ENCODE data around the gene UBL7. TPM values are rescaled to one million over a fixed set of nuclear protein-coding genes. Genes with fewer than 3 reads are reported as not detected.
A peak's percentile ranks its signal among the peaks of the same experiment; 100 is the strongest.

UBL7 gene
- total RNA-seq, 4 donors from 2014 or later: 4.0 to 157 (median 42.3) TPM

DNA sequence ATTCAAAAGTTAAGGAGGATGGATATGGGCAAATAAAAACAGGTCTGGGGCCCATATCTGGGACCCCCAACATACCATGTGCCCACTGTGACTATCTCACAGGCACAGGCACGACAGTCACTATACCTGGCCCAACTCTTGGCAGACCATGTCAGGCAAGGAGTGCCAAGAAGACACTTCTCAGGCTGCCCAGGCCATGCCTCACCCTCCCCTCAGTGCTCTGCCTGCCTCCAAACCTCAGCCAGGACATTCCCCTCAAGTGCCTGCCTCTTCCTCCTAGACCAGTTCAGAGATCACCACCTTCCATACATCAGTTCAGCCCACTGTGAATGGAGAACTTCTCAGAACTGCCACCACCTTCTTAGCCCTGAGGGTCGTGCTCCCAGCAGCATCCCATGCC is 22.8 kb downstream of the UBL7 start:
- intact Hi-C loops (cut with DNase I; ENCODE audit: low total_unique reads) (loop anchor here (5.0 kb wide), 1 partner anchor 51 kb away; no protein-coding TSS in a partner anchor), in situ Hi-C loops (cut with MboI; ENCODE audit: low pct_ligation_motif_present in 1 of 4, low pct_unique_long_range_greater_than_20kb in 1 of 4, low sequenced_read_pairs in 3 of 4) (loop anchor here in 3 of 4 donors (5.0 kb wide), 2 partner anchors 51 to 56 kb away; no protein-coding TSS in a partner anchor)
- TF ChIP-seq EP300 (IDR thresholded peaks at IDR 0.05; ENCODE audit: low read depth) (no peak), POLR2AphosphoS5 (IDR thresholded peaks at IDR 0.05) (no peak), POLR2A (IDR thresholded peaks at IDR 0.05) (no peak)
- TF ChIP-seq, protein P1, sequence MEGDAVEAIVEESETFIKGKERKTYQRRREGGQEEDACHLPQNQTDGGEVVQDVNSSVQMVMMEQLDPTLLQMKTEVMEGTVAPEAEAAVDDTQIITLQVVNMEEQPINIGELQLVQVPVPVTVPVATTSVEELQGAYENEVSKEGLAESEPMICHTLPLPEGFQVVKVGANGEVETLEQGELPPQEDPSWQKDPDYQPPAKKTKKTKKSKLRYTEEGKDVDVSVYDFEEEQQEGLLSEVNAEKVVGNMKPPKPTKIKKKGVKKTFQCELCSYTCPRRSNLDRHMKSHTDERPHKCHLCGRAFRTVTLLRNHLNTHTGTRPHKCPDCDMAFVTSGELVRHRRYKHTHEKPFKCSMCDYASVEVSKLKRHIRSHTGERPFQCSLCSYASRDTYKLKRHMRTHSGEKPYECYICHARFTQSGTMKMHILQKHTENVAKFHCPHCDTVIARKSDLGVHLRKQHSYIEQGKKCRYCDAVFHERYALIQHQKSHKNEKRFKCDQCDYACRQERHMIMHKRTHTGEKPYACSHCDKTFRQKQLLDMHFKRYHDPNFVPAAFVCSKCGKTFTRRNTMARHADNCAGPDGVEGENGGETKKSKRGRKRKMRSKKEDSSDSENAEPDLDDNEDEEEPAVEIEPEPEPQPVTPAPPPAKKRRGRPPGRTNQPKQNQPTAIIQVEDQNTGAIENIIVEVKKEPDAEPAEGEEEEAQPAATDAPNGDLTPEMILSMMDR (IDR thresholded peaks at IDR 0.05): no peak
- Histone ChIP-seq H3K9me3 (no peaks in the 10 kb centered on the region), H3K4me1 (peaks cover 0 to 8% (median 5%) of the 10 kb centered on the region in 4 donors), H3K4me3 (no peak overlapping the region), H3K27ac (no peak overlapping the region), H3K27me3 (peaks cover 10% of the 10 kb centered on the region), H3K36me3 (no peaks in the 10 kb centered on the region)
- no peak for DNase-seq
- WGBS, 2 donors (ENCODE audit: low coverage in 1 of 2): 50% methylated on average over 2 of the region's 2 CpGs; no CpG with 5 or more reads in 1 of the 2 donors

DNA sequence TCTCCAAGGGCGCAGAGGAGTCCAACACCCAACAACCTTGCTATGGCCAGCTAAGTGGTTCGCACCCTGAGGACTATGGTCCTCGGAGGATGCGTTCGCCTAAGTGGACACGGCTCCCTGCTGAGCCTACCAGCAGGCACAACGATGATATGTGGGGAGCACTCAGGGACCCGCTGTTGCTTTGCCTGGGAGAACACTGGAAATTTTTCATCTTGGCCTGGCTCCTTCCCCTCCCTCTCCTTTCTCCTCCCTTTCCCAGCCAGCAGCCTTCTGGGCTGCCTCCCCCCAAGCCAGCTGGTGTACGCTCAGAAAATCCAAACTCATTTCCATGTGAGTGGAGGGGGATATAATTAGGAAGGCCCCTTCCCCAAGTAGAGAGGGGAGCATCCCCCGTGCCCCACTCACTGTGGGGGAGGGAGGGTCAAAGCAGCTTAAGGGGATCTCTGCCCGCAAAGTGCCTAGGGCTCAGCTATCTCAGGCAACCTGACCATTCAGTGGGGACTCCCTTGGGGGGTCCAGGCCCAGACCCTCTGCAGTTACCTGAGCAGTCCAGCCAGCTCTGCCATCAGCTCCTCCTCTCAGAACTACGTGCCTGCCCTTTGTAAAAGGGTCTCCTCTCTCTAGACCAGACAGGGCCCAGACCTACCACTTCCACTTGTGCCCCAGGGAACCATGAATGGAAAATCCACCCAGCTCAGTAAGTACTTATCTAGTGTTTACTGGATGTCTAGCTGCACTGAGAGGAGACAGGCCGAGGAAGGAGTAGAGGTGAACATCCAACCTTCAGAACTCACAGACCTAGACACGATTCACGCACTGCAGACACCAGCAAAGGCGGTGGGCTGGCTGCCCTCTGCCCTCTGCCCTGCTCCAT is 26.5 kb downstream of the UBL7 start:
- H3K27me3 ChIP-seq: peaks cover 41% of the 10 kb centered on the region
- 77% methylated on average over 15 of the region's 16 CpGs; no CpG with 5 or more reads in 1 of the 2 donors for WGBS, 2 donors (ENCODE audit: low coverage in 1 of 2)
- no peak for DNase-seq
- H3K4me1 ChIP-seq: peaks cover 0 to 17% (median 12%) of the 10 kb centered on the region in 4 donors
- H3K36me3 ChIP-seq: no peaks in the 10 kb centered on the region
- in situ Hi-C loops (cut with MboI; ENCODE audit: low pct_ligation_motif_present in 1 of 4, low pct_unique_long_range_greater_than_20kb in 1 of 4, low sequenced_read_pairs in 3 of 4): loop anchor here in 3 of 4 donors (5.0 kb wide), 2 partner anchors 47 to 52 kb away; no protein-coding TSS in a partner anchor
- TF ChIP-seq POLR2AphosphoS5 (IDR thresholded peaks at IDR 0.05): no peak
- TF ChIP-seq POLR2A (IDR thresholded peaks at IDR 0.05): no peak
- TF ChIP-seq EP300 (IDR thresholded peaks at IDR 0.05; ENCODE audit: low read depth): no peak
- TF ChIP-seq, protein P1 (IDR thresholded peaks at IDR 0.05): no peak
- intact Hi-C loops (cut with DNase I; ENCODE audit: low total_unique reads): loop anchor here (5.0 kb wide), 1 partner anchor 47 kb away; no protein-coding TSS in a partner anchor
- peak overlapping the region; percentile 41 to 74 (median 59) for H3K4me3 ChIP-seq
- H3K27ac ChIP-seq: peak overlapping the region; percentile 39 to 74 (median 59)
- H3K9me3 ChIP-seq: no peaks in the 10 kb centered on the region

GRCh38 chr15:74433592-74434262 is 27.2 kb downstream of the UBL7 start, which contains the start of gene SEMA7A:
SEMA7A (minus strand) TSS chr15:74433958; CDS start chr15:74433918, 40 bp downstream.
- TF ChIP-seq POLR2A (IDR thresholded peaks at IDR 0.05) (peak; percentile 9), POLR2AphosphoS5 (IDR thresholded peaks at IDR 0.05) (peak; percentile 55 to 74 (median 55)), EP300 (IDR thresholded peaks at IDR 0.05; ENCODE audit: low read depth) (no peak)
- TF ChIP-seq, protein P1 (IDR thresholded peaks at IDR 0.05): no peak

More at GRCh38 chr15:74433592-74434262, 27.2 kb downstream of the UBL7 start, which contains the start of gene SEMA7A:
- intact Hi-C loops (cut with DNase I; ENCODE audit: low total_unique reads) (no loop called here), in situ Hi-C loops (cut with MboI; ENCODE audit: low pct_ligation_motif_present in 1 of 4, low pct_unique_long_range_greater_than_20kb in 1 of 4, low sequenced_read_pairs in 3 of 4) (no loop called here)
- DNase-seq: peak; percentile 84
- peaks cover 41% of the 10 kb centered on the region for H3K27me3 ChIP-seq
- no peaks in the 10 kb centered on the region for H3K9me3 ChIP-seq
- no peaks in the 10 kb centered on the region for H3K36me3 ChIP-seq
- 4% methylated on average over 44 of the region's 75 CpGs; no CpG with 5 or more reads in 1 of the 2 donors for WGBS, 2 donors (ENCODE audit: low coverage in 1 of 2)
- peak within 1 kb of the TSS; percentile 39 to 74 (median 59) for H3K27ac ChIP-seq
- H3K4me1 ChIP-seq: peaks cover 0 to 17% (median 12%) of the 10 kb centered on the region in 4 donors
- peak within 1 kb of the TSS; percentile 41 to 74 (median 59) for H3K4me3 ChIP-seq
